Upper lobe of right lung (tissue), 1 donor: Measurements from ENCODE around the gene ATF6. TPM values are rescaled to one million over a fixed set of nuclear protein-coding genes. Genes with fewer than 3 reads are reported as not detected.

Source experiments
- ATAC-seq: fragments of 200-7000 bp; cut with Tn5 transposase; one replicate; pipeline ENCODE4 v1.9.1; 2020; ENCODE audit warnings: mild to moderate bottlenecking, moderate library complexity
- DNase-seq: peaks from one replicate; pipeline ENCODE4 v3.0.0-alpha.2; 2020
- H3K27ac ChIP-seq: fragments of 200-600 bp; one replicate; pipeline ENCODE4 v1.8.0; 2022
- H3K27me3 ChIP-seq: fragments of 200-600 bp; one replicate; pipeline ENCODE4 v1.8.0; 2022; ENCODE audit warnings: mild to moderate bottlenecking
- H3K36me3 ChIP-seq: fragments of 200-600 bp; one replicate; pipeline ENCODE4 v1.8.0; 2022
- H3K4me1 ChIP-seq: fragments of 200-600 bp; one replicate; pipeline ENCODE4 v1.8.0; 2022
- H3K4me3 ChIP-seq: fragments of 200-600 bp; one replicate; pipeline ENCODE4 v1.8.0; 2022; ENCODE audit warnings: mild to moderate bottlenecking
- H3K9me3 ChIP-seq: fragments of 200-600 bp; one replicate; pipeline ENCODE4 v1.8.0; 2022
- CTCF ChIP-seq: fragments of 200-600 bp; IDR thresholded peaks from one replicate; pipeline ENCODE4 v1.8.0; 2022; ENCODE audit warnings: antibody characterized with exemption
- intact Hi-C: fragments of 100-400 bp; cut with DNase I; formaldehyde crosslinking; loops from one replicate; pipeline ENCODE4 v1.11.0; 2022
- total RNA-seq: library from RNA; stranded (reverse); fragmentation: NEBNext Ultra II Directional; extraction: Animal tissue kit (Norgen Biotek cat#: 25700); gene quantifications from one replicate; pipeline ENCODE4 v1.2.1, GENCODE V29; 2021
- donor health status: DM: no; HTN: yes; CAD: no; lungs with severe emphysema.

Gene ATF6
- total RNA-seq, 1 donor from 2014 or later, result 32.0 TPM

- Histone ChIP-seq H3K4me1 (peaks cover 13% of the 10 kb centered on the region), H3K27me3 (no peaks in the 10 kb centered on the region), H3K4me3 (no peak overlapping the region), H3K9me3 (no peaks in the 10 kb centered on the region), H3K36me3 (peaks cover 7% of the 10 kb centered on the region), H3K27ac (no peak overlapping the region)
- DNase-seq (no peak), ATAC-seq (no peak)
- intact Hi-C loops, result no loop called here
- TF ChIP-seq CTCF, result no peak
Measured at GRCh38 chr1:161953256-161953920, 187.3 kb downstream of the ATF6 start.

DNA sequence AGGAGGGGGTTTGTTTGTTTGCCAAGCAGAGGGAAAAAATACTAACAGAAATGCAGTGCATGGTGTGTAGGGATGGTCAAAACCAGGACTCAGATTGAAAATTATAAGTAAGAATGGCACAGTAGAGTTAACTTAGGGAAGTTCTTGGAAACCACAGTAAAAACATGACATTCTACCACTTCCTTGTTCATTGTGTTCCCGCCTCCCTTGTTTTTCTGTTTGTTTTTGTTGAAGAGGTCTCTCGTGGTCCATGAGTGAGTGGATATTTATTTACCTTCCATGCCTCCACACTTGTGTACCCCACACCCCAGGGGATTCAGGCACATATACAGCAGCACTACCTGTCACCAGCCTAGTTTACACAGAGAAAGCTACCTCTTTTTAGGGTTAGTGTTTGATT, 187.9 kb downstream of the ATF6 start:
- ATAC-seq, result peak; percentile 66
- no peaks in the 10 kb centered on the region for H3K27me3 ChIP-seq
- H3K36me3 ChIP-seq, result peaks cover 14% of the 10 kb centered on the region
- no peaks in the 10 kb centered on the region for H3K9me3 ChIP-seq
- intact Hi-C loops, result no loop called here
- no peak overlapping the region for H3K4me3 ChIP-seq
- peak overlapping the region; percentile 38 for H3K27ac ChIP-seq
- no peak for DNase-seq
- no peak for TF ChIP-seq CTCF
- H3K4me1 ChIP-seq, result peaks cover 13% of the 10 kb centered on the region

GRCh38 chr1:161954466-161954865, 188.3 kb downstream of the ATF6 start:
- peaks cover 15% of the 10 kb centered on the region for H3K36me3 ChIP-seq
- no peak for DNase-seq
- H3K9me3 ChIP-seq, result no peaks in the 10 kb centered on the region
- H3K4me3 ChIP-seq, result no peak overlapping the region
- H3K4me1 ChIP-seq, result peaks cover 12% of the 10 kb centered on the region
- no peak for TF ChIP-seq CTCF
- peak overlapping the region; percentile 38 for H3K27ac ChIP-seq
- H3K27me3 ChIP-seq, result no peaks in the 10 kb centered on the region
- no peak for ATAC-seq
- intact Hi-C loops, result no loop called here

DNA sequence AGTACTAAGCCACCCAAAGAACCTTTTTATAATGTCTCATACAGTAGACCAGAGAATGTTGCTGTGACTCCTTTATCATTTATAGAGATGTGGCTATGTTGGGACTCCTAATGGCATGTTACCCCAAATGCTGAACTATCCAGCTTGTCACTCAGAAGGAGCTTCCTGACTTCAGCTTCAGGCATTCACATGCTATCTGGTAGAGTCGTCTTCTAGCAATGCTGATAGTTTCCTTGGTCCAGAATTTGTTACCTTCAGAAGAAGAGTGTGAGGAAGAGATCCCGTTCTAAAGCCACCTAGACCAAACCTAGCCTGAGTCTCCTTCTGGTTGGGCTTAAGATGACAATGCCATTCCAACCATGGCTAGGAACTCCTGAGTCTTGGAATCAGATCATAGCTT, 189.5 kb downstream of the ATF6 start:
- ATAC-seq, result no peak
- intact Hi-C loops, result no loop called here
- no peaks in the 10 kb centered on the region for H3K9me3 ChIP-seq

DNA sequence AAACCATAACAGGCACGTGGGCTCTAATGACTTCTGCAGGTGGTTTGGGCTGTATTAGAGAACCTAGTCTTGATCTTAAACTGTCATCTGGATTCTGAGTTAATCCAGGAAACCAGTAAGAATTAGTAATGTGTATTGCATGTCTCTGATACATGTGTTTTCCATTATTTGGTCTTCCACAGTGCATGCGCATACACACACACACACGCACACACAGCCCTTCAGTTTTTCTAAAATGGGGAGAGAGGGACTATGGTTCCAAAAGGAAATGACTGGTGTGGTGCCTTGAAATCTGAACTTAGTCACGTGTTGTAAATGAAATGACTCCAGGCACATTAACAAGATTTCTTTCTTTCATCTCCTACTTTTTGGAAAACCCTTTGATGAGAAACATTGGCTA, 190.0 kb downstream of the ATF6 start:
- DNase-seq, result no peak
- Histone ChIP-seq H3K27me3 (no peaks in the 10 kb centered on the region), H3K4me1 (peaks cover 9% of the 10 kb centered on the region), H3K36me3 (peaks cover 29% of the 10 kb centered on the region), H3K4me3 (no peak overlapping the region), H3K9me3 (no peaks in the 10 kb centered on the region), H3K27ac (no peak overlapping the region)
- no peak for TF ChIP-seq CTCF
- intact Hi-C loops, result no loop called here
- ATAC-seq, result no peak

More for the DNA sequence above, 189.5 kb downstream of the ATF6 start:
- no peak for TF ChIP-seq CTCF
- Histone ChIP-seq H3K4me3 (no peak overlapping the region), H3K4me1 (peaks cover 9% of the 10 kb centered on the region), H3K36me3 (peaks cover 25% of the 10 kb centered on the region), H3K27me3 (no peaks in the 10 kb centered on the region), H3K27ac (no peak overlapping the region)
- no peak for DNase-seq

GRCh38 chr1:161956930-161957329, 190.8 kb downstream of the ATF6 start:
- Histone ChIP-seq H3K36me3 (peaks cover 29% of the 10 kb centered on the region), H3K4me3 (no peak overlapping the region), H3K27me3 (no peaks in the 10 kb centered on the region), H3K27ac (no peak overlapping the region), H3K9me3 (no peaks in the 10 kb centered on the region), H3K4me1 (peaks cover 9% of the 10 kb centered on the region)
- intact Hi-C loops, result no loop called here
- DNase-seq (no peak), ATAC-seq (no peak)
- TF ChIP-seq CTCF, result no peak
